Endothelial cell of umbilical vein (primary cell): Measurements from ENCODE around the gene CEP44.

Experiments used
- CTCF ChIP-seq, 2 donors: IDR thresholded peaks; 1 replicate in 1 of 2; 2 replicates in 1 of 2; pipeline ENCODE4 v1.5.1; 2011; ENCODE audit warnings: low read length in 2 of 2, mild to moderate bottlenecking in 2 of 2, moderate library complexity in 2 of 2, control low read depth in 1 of 2, inconsistent platforms in 1 of 2, low read depth in 1 of 2; ENCODE audit not compliant: insufficient read depth in 1 of 2; ENCODE audit errors: extremely low read depth in 1 of 2
- EZH2 ChIP-seq: IDR thresholded peaks from 2 replicates; pipeline ENCODE4 v1.6.1; 2012; ENCODE audit warnings: borderline replicate concordance, low read depth, mild to moderate bottlenecking, moderate library complexity, low read length, inconsistent platforms; ENCODE audit not compliant: severe bottlenecking
- GATA2 ChIP-seq: IDR thresholded peaks from 2 replicates; pipeline ENCODE4 v1.7.0; 2011; ENCODE audit warnings: low read depth, mild to moderate bottlenecking, moderate library complexity, mixed read lengths, low read length; ENCODE audit not compliant: insufficient read length, insufficient read depth
- MYC ChIP-seq: IDR thresholded peaks from one replicate; pipeline ENCODE4 v1.6.1; 2011; ENCODE audit warnings: mild to moderate bottlenecking, low read depth, low read length
- POLR2A ChIP-seq: IDR thresholded peaks from 2 replicates; pipeline ENCODE4 v1.6.1; 2012; ENCODE audit warnings: low read depth, mild to moderate bottlenecking, control low read depth, low read length
- TF ChIP-seq, protein P1 (sequence below): IDR thresholded peaks from 2 replicates; pipeline ENCODE4 v1.6.1; 2011; ENCODE audit not compliant: insufficient read depth, insufficient read length

- TF ChIP-seq EZH2 (no peak), CTCF (IDR thresholded peaks at IDR 0.05; ENCODE audit: extremely low read depth in 1 of 2, insufficient read depth in 1 of 2, low read depth in 1 of 2, low read length in 2 of 2) (no peak), POLR2A (no peak), MYC (no peak), GATA2 (no peak)
- TF ChIP-seq, protein P1, sequence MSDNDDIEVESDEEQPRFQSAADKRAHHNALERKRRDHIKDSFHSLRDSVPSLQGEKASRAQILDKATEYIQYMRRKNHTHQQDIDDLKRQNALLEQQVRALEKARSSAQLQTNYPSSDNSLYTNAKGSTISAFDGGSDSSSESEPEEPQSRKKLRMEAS, result no peak
These were observed 17.8 kb upstream of the CEP44 start for GRCh38 chr4:174265916-174266315.
